Stimulated activated CD8-positive, alpha-beta memory T cell treated with anti-CD3 and anti-CD28 coated beads, Interleukin-7, amount 100 ng/mL, for 4 hours (primary cell): ENCODE measurements around the gene STS.
A peak's percentile ranks its signal among the peaks of the same experiment; 100 is the strongest.

Source experiments
- DNase-seq, 2 donors: peaks; one replicate each; pipeline ENCODE4 v3.0.0-alpha.2; 2020; ENCODE audit warnings: low read depth in 2 of 2

The STS gene, protein sequence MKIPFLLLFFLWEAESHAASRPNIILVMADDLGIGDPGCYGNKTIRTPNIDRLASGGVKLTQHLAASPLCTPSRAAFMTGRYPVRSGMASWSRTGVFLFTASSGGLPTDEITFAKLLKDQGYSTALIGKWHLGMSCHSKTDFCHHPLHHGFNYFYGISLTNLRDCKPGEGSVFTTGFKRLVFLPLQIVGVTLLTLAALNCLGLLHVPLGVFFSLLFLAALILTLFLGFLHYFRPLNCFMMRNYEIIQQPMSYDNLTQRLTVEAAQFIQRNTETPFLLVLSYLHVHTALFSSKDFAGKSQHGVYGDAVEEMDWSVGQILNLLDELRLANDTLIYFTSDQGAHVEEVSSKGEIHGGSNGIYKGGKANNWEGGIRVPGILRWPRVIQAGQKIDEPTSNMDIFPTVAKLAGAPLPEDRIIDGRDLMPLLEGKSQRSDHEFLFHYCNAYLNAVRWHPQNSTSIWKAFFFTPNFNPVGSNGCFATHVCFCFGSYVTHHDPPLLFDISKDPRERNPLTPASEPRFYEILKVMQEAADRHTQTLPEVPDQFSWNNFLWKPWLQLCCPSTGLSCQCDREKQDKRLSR

DNA sequence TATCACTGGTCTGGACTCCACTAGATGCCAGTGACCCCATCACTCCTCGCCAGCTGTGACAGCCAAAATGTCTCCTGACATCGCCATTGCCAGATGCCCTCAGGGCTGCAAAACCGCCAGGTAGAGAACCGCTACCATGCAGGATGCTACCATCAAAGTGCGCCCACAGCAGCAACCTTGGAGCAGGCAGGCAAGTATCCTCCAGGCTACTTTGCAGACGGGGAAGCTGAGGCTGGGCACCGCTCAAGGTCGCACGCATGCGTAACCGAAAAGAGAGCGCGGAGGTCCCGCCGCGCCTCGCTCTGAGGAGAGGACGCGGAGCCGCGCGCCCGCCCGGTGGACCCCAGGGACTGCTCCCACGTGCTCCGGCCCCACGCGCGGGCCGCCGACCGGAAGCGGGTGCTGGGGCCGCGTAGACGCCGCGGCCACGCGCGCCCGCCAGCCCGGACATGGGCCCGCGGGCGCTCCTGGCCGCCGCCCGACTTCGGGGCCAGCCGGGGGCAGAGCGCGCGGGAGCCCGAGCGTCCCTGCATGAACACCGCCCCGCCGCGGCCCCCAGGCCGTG lies at the start of gene STS:
TSS of gene STS (plus strand) at position 300 of the 565 bp plus-strand sequence. CDS start 105,488 bp downstream, outside the sequence.
- DNase-seq: peak in 1 of 2 donors; percentile 48

DNA sequence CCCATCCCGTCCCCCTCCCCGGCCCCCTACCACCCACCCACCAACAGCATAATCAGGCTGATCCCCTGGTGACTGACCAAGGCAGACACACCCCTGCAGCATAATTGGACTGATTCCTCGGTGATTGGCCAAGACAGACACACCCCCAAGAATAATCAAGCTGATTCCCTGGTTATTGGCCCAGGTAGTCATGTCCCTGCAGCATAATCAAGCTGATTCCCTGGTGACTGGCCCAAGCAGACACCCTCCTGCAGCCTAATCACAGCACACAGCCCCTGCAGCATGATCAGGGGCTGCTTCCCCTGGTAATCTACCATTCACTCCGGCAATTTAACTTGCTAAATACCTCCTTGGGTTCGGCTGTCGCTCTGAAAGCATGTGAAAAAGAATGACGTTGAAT lies 47.5 kb upstream of the STS start:
- DNase-seq: no peak

DNA sequence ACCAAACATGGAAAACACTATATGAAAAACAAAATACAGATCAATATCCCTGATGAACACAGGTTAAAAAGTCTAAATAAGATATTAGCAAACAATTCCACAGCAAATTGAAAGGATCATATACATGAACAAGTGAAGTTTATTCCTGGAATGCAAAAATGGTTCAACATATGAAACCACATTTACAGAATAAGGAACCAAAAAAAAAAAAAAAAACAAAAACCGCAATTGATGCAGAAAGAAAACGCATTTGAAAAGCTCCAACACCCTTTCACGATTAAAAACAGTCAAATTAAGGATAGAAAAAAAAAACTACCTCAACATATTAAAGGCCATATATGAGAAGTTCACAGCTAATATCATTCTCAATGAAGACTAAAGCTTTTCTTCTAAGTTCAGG lies 45.4 kb upstream of the STS start:
- DNase-seq: no peak

DNA sequence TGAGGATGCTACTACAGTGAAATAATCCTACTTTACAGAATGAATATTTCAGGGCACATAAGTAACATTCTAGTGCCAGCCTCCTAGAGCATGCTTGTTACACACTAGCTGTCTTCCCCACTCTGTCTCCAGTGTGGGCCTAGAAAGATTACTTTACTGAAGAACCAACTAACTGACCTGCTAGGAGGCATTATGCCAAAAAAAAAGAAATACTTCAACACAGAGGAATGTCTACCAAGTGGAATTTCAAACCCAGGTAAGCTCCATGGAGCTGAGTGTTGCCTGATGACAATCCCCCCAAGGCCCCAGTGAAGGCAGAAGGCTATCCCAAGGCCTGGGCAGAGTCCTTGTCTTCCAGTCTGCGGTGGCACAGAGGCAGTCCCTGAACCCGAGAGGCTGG lies 40.9 kb upstream of the STS start:
- DNase-seq: no peak

DNA sequence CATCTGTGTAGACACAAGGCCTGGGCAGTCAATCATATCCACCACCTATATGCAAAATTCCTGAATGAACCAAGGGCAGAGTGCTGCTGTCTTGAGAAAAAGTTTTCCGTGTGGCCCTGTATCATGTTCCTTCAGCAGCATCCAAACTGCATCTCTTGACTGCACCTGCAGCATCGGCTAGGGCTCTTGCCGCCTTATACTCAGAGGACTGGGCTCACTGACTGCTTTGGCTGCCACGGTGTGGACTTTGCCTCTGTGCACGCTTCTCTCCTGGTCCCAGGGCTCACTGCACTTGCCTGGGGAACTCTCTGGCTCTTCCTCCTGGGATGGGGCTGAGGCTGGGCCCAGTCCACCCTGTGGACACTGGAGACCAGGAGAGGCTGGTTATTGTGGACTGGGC lies 39.5 kb upstream of the STS start:
- no peak for DNase-seq

DNA sequence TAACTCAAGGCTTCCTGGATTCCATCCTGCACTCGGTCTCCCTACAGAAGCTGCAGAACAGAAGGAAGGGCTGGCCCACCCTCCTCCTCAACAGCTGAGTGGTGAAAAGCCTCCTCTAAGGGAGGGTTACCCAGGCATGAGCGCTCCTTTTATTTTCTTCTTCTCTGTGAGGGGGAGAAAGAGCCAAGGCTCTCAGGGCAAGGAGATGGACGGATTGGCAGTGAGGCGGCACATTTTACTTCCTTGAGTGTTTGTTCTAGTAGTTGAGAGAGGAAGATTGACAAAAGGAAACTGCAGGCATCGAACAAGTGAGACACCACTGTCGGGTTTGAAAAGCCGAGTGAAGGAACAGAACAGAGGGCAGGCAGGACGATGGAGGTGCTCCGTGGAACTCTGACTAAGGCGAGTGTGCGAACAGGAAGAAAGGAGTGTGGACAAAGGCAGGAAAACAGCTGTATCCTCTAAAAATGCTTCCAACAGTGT lies 38.4 kb upstream of the STS start:
- no peak for DNase-seq

DNA sequence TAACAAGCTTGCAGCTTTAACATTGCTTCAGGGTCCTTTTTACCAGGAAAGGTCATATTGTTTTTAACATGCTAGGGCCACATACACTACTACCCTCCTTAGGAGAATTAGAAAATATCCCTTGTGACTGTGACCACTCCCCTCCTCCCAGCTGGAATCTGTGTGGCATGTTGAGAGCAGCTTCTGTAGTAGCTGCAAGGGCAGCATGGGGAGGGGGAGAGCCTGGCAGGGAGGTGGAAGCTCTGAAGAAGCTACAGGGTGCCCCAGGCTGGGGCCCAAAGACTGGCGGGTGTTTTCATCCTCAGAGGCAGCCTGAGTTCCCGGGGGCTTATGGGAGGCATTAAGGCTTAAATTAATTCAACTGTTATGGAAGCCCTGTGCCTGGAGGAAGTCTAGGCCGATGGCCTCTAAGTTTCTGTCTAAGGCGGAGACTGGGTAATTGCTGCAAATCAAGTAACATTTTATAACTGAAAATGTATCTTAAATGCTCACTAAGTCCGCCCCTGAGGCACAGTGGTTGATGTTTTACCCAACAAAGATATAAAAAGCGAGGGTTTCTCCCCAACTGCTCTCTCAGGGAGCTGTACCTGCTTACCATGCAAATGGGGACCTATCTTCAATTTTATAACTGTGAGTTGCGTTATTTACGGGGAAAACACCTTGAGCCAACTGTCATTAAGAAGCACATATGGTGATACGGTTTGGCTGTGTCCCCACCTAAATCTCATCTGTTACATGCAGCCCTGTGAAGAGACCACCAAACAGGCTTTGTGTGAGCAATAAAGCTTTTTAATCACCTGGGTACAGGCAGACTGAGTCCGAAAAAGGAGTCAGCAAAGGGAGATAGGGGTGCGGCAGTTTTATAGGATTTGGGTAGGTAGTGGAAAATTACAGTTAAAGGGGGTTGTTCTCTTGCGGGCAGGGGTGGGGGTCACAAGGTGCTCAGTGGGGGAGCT lies 37.4 kb upstream of the STS start:
- DNase-seq: no peak

DNA sequence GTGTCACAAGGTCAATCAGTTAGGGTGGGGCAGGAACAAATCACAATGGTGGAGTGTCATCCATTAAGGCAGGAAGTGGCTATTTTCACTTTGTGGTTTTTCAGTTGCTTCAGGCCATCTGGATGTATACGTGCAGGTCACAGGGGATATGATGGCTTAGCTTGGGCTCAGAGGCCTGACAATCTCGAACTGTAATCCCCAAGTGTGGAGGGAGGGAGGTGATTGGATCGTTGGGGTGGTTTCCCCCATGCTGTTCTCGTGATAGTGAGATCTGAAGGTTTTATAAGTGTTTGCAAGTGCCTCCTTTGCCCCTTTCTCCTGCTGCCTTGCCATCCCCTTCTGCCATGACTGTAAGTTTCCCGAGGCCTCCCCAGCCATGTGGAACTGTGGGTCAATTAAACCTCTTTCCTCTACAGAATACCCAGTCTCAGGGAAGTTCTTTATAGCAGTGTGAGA lies 36.7 kb upstream of the STS start:
- no peak for DNase-seq

DNA sequence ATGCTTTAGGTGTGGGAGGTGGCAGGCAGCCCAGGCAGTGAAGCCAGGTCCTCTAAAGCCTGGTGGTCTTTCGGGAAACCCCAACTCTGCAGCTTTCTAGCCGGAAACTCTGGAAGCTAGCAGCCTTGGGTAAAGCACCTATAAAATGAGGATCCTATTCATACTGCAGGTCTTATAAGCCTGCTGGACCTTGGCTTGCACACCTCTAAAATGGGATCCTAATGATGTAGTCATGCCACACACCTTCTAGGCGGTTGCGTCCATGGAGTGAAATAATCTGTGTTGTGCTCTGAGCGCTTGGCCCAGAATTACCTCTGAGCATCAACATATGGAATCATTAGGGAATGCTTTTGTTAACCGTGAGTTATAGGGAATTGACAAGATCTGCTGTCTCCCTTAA lies 36.0 kb upstream of the STS start:
- DNase-seq: no peak

DNA sequence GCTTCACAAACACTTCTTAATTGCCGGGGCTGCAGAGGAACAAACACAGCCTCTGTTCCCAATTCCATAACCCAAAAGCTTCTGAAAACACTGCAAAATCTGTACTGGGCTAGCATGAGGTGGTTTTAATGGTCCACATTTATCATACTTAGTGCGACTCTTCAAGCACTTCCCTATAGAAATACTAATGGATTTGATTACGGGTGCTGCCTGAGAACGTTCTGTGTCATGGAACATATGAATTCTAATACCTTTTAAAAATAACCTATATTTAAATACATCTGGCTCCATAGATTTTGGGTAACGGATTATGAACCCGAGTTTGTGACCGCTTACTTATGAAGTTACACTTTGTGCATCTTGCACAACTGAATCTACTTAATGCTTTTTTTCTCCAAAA lies 35.4 kb upstream of the STS start:
- no peak for DNase-seq

DNA sequence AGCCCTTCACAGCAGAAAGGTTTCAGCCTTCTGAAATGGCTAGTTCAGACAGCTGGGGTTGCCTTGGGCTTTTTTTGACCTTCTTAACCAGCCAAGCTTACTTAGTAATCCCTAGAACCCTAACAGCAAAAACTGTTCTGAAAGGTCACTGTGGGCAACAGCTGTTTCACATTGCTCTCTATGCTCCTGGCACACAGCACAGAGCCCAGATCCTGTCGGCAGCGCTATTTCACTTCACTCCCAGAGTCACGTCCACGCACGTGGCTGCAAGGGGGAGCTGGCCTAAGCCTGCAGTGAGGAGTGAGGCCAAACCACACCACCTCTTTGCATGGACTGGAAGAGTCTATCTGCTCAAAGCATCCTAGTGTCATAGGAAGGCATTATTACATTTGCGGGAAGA lies 32.0 kb upstream of the STS start:
- DNase-seq: no peak

DNA sequence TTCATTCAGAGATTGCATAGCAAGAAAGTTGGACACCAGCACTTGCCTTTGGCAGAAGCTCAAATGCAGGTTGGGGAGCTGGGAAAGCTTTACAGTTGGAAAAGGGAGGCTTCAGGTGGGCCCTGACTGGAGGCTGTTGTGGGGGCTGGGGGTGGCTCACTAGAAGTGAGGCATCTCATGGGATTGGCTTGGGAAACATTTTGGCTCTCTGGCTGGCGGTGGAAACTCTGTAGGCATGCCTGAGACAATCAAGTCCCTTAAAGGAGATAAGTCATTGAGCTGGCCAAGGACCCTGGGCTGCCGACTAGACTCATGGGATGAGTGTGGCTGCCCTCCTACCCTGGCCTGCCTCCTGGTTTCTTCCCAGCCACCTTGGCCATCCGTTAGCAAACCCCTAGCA lies 31.4 kb upstream of the STS start:
- no peak for DNase-seq

DNA sequence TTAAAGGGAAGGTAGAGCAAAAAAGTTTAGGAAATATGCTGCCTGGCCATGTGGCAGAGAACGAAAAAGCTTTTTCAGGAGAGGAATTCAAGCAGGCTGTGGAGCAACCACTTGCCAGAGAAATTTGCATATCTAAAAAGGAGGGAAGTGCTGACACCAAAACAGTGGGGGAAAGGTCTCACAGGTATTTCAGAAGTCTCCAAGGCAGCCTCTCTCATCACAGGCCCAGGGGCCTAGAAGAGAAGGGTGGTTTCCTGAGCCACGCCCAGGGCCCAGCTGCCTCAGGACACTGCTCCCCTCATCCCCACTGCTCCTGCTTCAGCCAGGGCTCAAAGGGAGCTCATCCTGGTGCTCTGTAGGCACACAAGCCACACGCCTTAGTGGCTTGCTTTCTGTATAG lies 29.9 kb upstream of the STS start:
- DNase-seq: no peak

DNA sequence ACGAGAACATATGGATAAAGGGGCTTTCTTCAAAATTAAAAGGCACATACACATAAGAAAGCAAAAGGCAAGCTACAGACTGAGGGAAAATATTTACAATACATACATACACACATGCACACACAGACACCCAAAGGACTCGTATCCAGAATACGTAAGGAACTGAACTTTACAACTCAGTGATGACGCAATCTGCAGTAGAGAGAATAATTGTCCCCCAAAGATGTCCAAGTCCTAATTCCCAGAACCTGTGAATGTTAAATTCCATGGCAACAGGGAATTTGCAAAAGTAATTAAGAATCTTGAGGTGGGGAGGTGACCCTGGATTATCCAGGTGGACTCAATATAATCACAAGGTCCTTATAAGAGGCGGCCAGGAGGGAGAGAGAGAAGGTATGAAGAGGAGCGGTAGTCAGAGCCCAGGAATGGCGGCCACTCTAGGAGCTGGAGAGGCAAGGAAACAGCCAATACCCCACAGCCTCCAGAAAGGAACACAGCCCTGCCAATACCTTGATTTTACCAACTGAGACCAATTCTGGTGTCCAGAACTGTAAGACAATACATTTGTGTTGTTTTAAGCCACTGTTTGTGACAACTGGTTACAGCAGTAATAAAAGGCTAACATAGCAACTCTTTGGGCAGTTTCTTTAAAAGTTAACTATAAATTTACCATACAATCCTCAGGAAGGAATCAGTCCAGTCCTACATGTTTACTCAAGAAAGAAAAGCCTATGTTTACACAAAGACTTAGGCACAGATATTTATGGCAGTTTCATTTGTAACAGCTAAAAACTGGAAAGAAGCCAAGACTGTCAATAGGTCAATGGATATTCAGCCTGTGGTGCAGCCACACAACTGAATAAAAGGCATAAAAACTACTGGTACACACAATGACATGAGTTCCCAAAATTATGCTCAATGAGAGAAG lies 27.3 kb upstream of the STS start:
- no peak for DNase-seq

DNA sequence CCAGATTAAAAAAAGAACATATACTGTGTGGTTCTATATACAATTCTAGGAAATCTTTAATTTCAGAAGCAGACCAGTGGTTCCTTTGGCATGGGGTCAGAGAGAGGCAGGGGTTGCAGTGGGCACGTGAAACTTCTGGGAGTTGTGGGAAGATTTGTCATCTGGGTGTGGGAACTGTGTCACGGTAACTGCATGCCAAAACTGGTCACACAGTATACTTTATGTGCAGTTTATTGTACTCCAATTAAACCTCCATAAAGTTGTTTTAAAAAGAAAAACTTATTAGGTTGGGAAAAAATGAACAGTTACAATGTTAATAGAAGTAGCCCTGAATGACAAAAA lies 26.7 kb upstream of the STS start:
- no peak for DNase-seq

DNA sequence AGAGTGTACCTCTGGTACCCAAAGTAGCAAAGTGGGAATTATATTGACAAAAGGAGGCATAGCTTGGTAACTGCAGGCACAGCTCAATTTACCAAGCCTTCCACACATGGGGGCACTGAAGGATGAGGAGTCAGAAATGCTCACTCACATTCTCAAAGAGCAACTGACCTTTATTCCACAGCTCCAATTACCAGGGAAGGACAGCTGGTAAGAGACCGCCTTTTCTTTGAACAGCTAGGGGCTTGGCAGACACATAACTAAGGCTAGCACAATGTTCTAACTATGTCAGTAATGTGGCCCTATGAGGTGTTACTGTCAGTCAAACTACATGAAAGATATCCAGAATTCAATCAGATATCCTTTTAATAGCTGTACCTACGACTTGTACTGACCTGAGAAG lies 20.5 kb upstream of the STS start:
- no peak for DNase-seq

DNA sequence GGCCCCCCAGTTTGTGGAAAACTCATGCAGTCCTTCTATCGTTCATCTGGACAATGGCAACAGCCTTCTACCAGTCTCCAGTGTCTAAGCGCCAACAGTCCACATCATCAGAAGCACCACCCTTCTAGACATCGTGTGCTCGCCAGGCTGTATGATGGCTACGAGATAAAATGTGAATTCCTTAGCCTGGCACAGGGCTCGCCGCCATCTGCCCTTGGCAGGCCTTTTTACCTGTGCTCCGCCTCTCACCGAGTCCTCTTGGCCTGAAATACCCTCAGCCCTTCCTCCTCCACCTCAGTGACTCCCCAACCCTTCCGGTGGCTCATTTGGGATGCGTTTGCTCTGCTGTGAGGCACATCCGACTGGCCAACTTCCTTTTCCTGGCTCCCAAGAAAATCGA lies 15.9 kb upstream of the STS start:
- DNase-seq: no peak

DNA sequence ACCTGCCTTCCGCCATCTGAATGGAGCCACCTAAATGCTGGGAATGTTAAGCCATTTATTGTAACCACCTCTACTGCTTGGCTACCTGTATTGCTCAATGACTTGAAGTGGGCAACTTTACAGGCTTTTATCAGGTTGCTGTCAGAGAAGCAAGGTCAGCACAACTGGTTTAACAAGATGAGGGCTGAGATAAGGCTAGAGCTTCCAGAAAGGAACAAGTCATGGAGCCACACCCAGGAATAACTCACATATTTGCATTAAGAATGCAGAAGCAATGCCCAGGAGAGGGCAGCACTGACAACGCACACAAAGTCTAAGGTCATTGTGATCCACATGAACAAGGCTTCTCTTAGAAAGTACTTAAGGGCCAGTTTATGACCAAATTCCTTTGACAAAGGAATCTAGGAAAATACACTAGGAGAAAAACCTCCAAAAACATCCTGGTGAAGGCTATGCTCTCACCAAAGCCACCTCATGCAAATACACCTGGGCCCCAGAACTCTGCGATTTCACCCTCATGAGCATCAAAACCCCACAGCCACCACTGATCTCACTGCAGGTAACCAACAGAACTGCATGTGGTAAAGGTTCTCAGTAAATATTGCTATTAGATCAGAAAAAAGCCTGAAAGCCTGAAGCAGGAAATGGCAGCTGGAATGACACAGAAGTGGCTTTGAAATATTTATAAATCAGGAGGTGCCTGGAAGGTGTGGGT lies 15.0 kb upstream of the STS start:
- DNase-seq: no peak

DNA sequence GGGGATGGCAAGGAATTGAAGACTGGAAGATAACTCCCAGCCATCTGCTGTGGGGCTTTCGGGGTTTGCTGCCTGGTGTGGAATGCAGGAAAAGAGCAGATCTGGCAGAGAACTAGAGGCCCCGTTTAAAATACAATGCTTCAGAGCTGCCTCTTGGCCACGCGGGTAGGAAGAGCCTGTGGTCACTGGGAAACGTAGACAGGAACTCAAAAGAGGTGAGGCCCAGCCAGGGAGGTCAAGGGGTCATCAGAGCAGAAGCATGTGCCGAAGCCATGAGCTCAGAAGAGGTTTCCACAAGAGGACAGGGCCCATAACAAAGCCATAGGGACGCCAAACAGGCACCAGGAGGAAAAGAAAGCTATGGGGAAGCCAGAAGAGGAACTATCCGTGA lies 14.5 kb upstream of the STS start:
- no peak for DNase-seq

DNA sequence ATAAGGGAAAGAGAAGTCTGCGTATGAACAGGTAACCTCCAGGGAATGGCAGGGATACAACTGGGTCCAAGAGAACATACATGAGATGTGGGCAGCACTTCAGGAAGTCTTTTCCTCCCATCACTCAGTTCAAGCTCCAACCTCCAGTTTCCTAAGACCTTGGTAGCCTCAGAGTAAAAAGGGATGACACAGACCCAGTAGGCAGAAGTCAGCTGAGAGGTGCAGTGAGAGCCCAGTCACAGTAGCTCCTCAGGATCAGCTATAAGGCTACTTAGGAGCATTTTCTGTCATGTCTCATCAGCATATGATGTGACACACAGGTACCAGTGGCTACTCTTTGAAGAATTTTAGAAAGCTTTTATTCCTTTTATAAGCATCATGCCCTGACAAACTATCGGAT lies 12.5 kb upstream of the STS start:
- no peak for DNase-seq
